HepG2 (cell line): Measurements from ENCODE around the gene RNU4-1. TPM values are rescaled to one million over a fixed set of nuclear protein-coding genes. Genes with fewer than 3 reads are reported as not detected.

ENCODE experiments used
- ATAC-seq: fragments of 200-7000 bp; cut with Tn5 transposase; 3 replicates; pipeline ENCODE4 v1.9.1; 2020; ENCODE audit warnings: mild to moderate bottlenecking, moderate library complexity
- BruUV-seq: library from RNA; stranded (reverse); fragments of 400-500 nt; replicated peaks from 2 replicates; lab custom pipeline; 2021; lab: Mats Ljungman, UMichigan
- CTCF ChIA-PET: fragments of 300-600 bp; formaldehyde crosslinking; extraction: SDS; loops from one replicate; lab custom pipeline; 2021; ENCODE audit warnings: low total read pairs, inconsistent platforms, low intra/inter-chr PET ratio; lab: Yijun Ruan, JAX
- POLR2A ChIA-PET: fragments of 350-600 bp; sonication (Branson Sonifier 250); formaldehyde crosslinking; loops from one replicate; lab custom pipeline; 2020; ENCODE audit warnings: antibody characterized with exemption, inconsistent platforms; lab: Yijun Ruan, JAX
- DNase-seq: peaks from one replicate; pipeline ENCODE4 v3.0.0-alpha.2; 2015; ENCODE audit warnings: low spot score
- FAIRE-seq: peaks from 3 replicates; lab custom pipeline; 2011; peaks lifted over from hg19 to GRCh38; lab: Jason Lieb, UNC
- H2AFZ ChIP-seq: one replicate; pipeline ENCODE4 v1.6.1; 2011; ENCODE audit warnings: low read length, inconsistent platforms
- H3K27ac ChIP-seq: fragments of 300-600 bp; 3 replicates; pipeline ENCODE4 v1.8.0; 2011; ENCODE audit warnings: mixed run types, mild to moderate bottlenecking, mixed read lengths, low read length, inconsistent platforms; ENCODE audit not compliant: insufficient read depth; ENCODE audit errors: extremely low read length
- H3K27me3 ChIP-seq, 2 experiments: fragments of 200-600 bp in 1 of 2; 2 replicates in 1 of 2; 3 replicates in 1 of 2; pipeline versions ENCODE4 v1.6.0 to v1.8.0; 2011; ENCODE audit warnings: low read length in 2 of 2, mild to moderate bottlenecking in 2 of 2, moderate library complexity in 2 of 2, inconsistent platforms in 1 of 2; ENCODE audit not compliant: insufficient read depth in 2 of 2, control insufficient read depth in 1 of 2
- H3K36me3 ChIP-seq, 2 experiments: fragments of 200-600 bp in 1 of 2; replicated peaks in 1 of 2; 2 replicates in 1 of 2; 3 replicates in 1 of 2; pipeline versions ENCODE4 v1.5.1 to v1.8.0; 2011; ENCODE audit warnings: low read length in 2 of 2, inconsistent platforms in 1 of 2; ENCODE audit not compliant: insufficient read depth in 2 of 2, control insufficient read depth in 1 of 2
- H3K4me1 ChIP-seq: 2 replicates; pipeline ENCODE4 v1.5.1; 2012; ENCODE audit warnings: low read length, inconsistent platforms; ENCODE audit not compliant: insufficient read depth
- H3K4me2 ChIP-seq: 2 replicates; pipeline ENCODE4 v1.6.0; 2011; ENCODE audit warnings: low read depth, low read length, inconsistent platforms
- H3K4me3 ChIP-seq, 3 experiments: fragments of 200-600 bp in 1 of 3; sonication (generic), shearing (Covaris generic) in 1 of 3; replicated peaks in 1 of 3; 2 replicates each; pipeline ENCODE4 v1.5.1; 2011 to 2016; ENCODE audit warnings: low read length in 3 of 3, inconsistent platforms in 2 of 3, low read depth in 2 of 3, mild to moderate bottlenecking in 2 of 3, control low read depth in 1 of 3, mixed read lengths in 1 of 3; ENCODE audit not compliant: insufficient read depth in 1 of 3
- H3K79me2 ChIP-seq: one replicate; pipeline ENCODE4 v1.6.1; 2011; ENCODE audit warnings: low read length, inconsistent platforms; ENCODE audit not compliant: insufficient read depth
- H3K9ac ChIP-seq: 2 replicates; pipeline ENCODE4 v1.6.0; 2011; ENCODE audit warnings: mild to moderate bottlenecking, low read depth, low read length, inconsistent platforms; ENCODE audit not compliant: insufficient read depth
- H3K9me3 ChIP-seq: 2 replicates; pipeline ENCODE4 v1.5.1; 2012; ENCODE audit warnings: mild to moderate bottlenecking, low read length
- H4K20me1 ChIP-seq: 2 replicates; pipeline ENCODE4 v1.6.0; 2011; ENCODE audit warnings: inconsistent platforms, mild to moderate bottlenecking, low read length, moderate library complexity; ENCODE audit not compliant: insufficient read depth
- EP300 ChIP-seq, 3 experiments: sonication (generic) in 1 of 3; formaldehyde crosslinking in 1 of 3; IDR thresholded peaks; 2 replicates each; pipeline versions ENCODE4 v1.5.1 to v1.6.1; 2011 to 2020; ENCODE audit warnings: low read depth in 2 of 3, low read length in 2 of 3, borderline replicate concordance in 1 of 3, improper control_type of control experiment in 1 of 3, mild to moderate bottlenecking in 1 of 3, missing genetic modification reagents in 1 of 3, moderate library complexity in 1 of 3
- KAT8 ChIP-seq: IDR thresholded peaks from 2 replicates; pipeline ENCODE4 v1.6.1; 2016; ENCODE audit warnings: missing genetic modification reagents, missing compliant biosample characterization
- NCOA2 ChIP-seq: sonication (generic); formaldehyde crosslinking; IDR thresholded peaks from 2 replicates; pipeline ENCODE4 v1.8.0; 2022; ENCODE audit warnings: inconsistent platforms
- NFIC ChIP-seq: IDR thresholded peaks from 2 replicates; pipeline ENCODE4 v1.6.1; 2012; ENCODE audit warnings: mild to moderate bottlenecking, low read length, inconsistent platforms
- PHF20 ChIP-seq: sonication (generic); formaldehyde crosslinking; IDR thresholded peaks from 2 replicates; pipeline ENCODE4 v1.5.0; 2020; ENCODE audit warnings: mild to moderate bottlenecking, missing genetic modification reagents
- SOX5 ChIP-seq: IDR thresholded peaks from 2 replicates; pipeline ENCODE4 v1.6.1; 2016; ENCODE audit warnings: borderline replicate concordance
- SPEN ChIP-seq: sonication (generic); formaldehyde crosslinking; IDR thresholded peaks from 2 replicates; pipeline ENCODE4 v1.5.1; 2020; ENCODE audit warnings: low read depth, mild to moderate bottlenecking, missing genetic modification reagents
- SUZ12 ChIP-seq: fragments of 150-350 bp; IDR thresholded peaks from 2 replicates; pipeline ENCODE4 v1.6.1; 2014; ENCODE audit warnings: low read depth, low read length
- TRIM24 ChIP-seq: sonication (generic); formaldehyde crosslinking; IDR thresholded peaks from 2 replicates; pipeline ENCODE4 v1.8.0; 2022; ENCODE audit warnings: mild to moderate bottlenecking, missing genetic modification reagents
- ZBTB1 ChIP-seq: sonication (generic); formaldehyde crosslinking; IDR thresholded peaks from 2 replicates; pipeline ENCODE4 v1.4.0; 2020; ENCODE audit warnings: missing genetic modification reagents, borderline replicate concordance
- ZNF350 ChIP-seq: sonication (generic); formaldehyde crosslinking; IDR thresholded peaks from 2 replicates; pipeline ENCODE4 v1.4.0; 2020; ENCODE audit warnings: mild to moderate bottlenecking, low read depth, missing genetic modification reagents, borderline replicate concordance
- ZNF558 ChIP-seq: sonication (generic); formaldehyde crosslinking; IDR thresholded peaks from 2 replicates; pipeline ENCODE4 v1.9.0; 2022; ENCODE audit warnings: mild to moderate bottlenecking, missing genetic modification reagents, borderline replicate concordance
- ZNF605 ChIP-seq: sonication (generic); formaldehyde crosslinking; IDR thresholded peaks from 2 replicates; pipeline ENCODE4 v1.8.0; 2022; ENCODE audit warnings: mild to moderate bottlenecking, missing genetic modification reagents
- ZSCAN31 ChIP-seq: sonication (generic); formaldehyde crosslinking; IDR thresholded peaks from 2 replicates; pipeline ENCODE4 v1.5.0; 2020; ENCODE audit warnings: low read depth, mild to moderate bottlenecking, missing genetic modification reagents
- WGBS: methylation state at CpG from one replicate; pipeline ENCODE4 v1.1.6; 2017; ENCODE audit warnings: low lambda C conversion rate; 5-methylcytosine and 5-hydroxymethylcytosine counted together
- in situ Hi-C: cut with HindIII; loops from 2 replicates; pipeline ENCODE4 v1.10.0; 2017; ENCODE audit warnings: low pct_unique_long_range_greater_than_20kb; ENCODE audit not compliant: extremely low pct_ligation_motif_present
- intact Hi-C: fragments of 100-400 bp; cut with micrococcal nuclease; formaldehyde crosslinking; loops from one replicate; pipeline ENCODE4 v1.10.0; 2022; ENCODE audit not compliant: unreplicated experiment
- polyA plus RNA-seq, 8 experiments: library from polyadenylated mRNA; depleted of rRNA in 3 of 8; stranded (reverse) in 7 of 8; unstranded in 1 of 8; fragments of >200 nt; fragmentation: Illumina TruSeq in 4 of 8; extraction: Trizol in 4 of 8; gene quantifications; 2 replicates each; pipeline versions ENCODE4 v1.2.1 to v1.2.3, GENCODE V29; 2011 to 2016; ENCODE audit warnings: low read depth in 4 of 8, missing spikeins in 1 of 8, mixed read lengths in 1 of 8; ENCODE audit not compliant: insufficient read depth in 1 of 8
- total RNA-seq, 5 experiments: library from RNA; depleted of rRNA; stranded (reverse); fragments of >200 nt; fragmentation: Illumina TruSeq; extraction: Trizol; gene quantifications; 2 replicates each; pipeline ENCODE4 v1.2.3, GENCODE V29; 2016; ENCODE audit warnings: low read depth in 1 of 5
- TF ChIP-seq, protein P1 (sequence below): sonication (generic); formaldehyde crosslinking; IDR thresholded peaks from 2 replicates; pipeline ENCODE4 v1.5.0; 2020; ENCODE audit warnings: mild to moderate bottlenecking, missing genetic modification reagents, borderline replicate concordance
- TF ChIP-seq, protein P2 (sequence below): IDR thresholded peaks from 2 replicates; pipeline ENCODE4 v1.6.1; 2016; ENCODE audit warnings: missing compliant biosample characterization, missing genetic modification reagents, borderline replicate concordance

The RNU4-1 gene
- total and polyA plus RNA-seq, 2 of the 13 experiments (the other 11 are each of a cell fraction or from before 2014, with no cell fraction given): 7,407 TPM; not detected in 1

DNA sequence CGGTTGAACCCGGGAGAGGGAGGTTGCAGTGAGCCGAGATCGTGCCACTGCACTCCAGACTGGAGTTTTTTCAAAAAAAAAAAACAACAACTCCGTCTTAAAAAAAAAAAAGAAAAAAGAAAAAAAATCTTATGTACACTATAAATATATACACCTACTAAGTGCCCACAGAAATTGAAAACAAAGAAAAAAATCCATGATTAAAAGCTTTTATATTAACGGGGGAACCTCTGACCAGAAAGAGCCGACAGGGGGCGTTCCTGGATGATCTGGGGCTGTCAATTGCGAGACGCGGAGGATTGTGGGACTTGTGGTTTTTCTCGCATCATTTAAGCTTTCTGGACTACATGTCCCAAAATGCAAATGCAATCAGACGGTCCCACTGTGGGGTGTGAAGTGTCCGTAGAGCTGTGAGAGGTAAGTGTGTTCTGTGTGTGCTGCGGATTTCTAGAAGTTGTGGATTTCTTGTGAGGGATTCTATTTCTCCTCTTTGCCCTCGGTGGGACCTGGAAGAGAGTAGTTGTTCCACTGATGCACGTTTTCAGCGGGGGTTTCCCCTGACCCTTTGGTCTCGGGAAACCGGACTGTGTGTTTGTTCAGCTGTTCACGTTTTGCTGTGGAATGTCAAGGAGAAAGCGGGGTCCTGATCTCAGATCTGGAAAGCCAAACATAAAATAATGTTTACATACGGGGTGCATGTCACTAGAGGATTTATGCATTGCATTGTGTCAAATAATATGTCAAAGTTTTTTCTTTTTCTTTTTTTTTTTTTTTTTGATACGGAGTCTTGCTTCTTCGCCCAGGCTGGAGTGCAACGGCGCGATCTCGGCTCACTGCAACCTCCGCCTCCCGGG lies 9.2 kb upstream of the RNU4-1 start, which contains the start of gene SIRT4:
Gene SIRT4, plus strand, starts transcription at position 360 of the 854 bp plus-strand sequence. CDS start 1,241 bp downstream, outside the sequence.
- in situ Hi-C loops: no loop called here
- ChIA-PET POLR2A (interaction anchor here (0.7 to 7.1 kb wide), 11 partner anchors 8 to 151 kb away, joined by 3 to 147 read pairs (median 15); partner anchors contain the start of genes COX6A1, PXN, RNU4-1 and RNU4-2), CTCF (interaction anchor here (1.3 kb wide), 1 partner anchor 15 kb away, joined by 5 read pairs; no protein-coding TSS in a partner anchor)
- intact Hi-C loops: no loop called here
- peak within 1 kb of the TSS; percentile 91 for H2AFZ ChIP-seq
- peak within 1 kb of the TSS; percentile 79 for H3K9ac ChIP-seq
- H3K27me3 ChIP-seq: no peaks in the 10 kb centered on the region
- H3K4me2 ChIP-seq: peak within 1 kb of the TSS; percentile 68
- H3K79me2 ChIP-seq: no peaks in the 10 kb centered on the region
- peak; percentile 93 for DNase-seq
- WGBS: 3% methylated on average over 31 of the region's 31 CpGs
- TSS peak; percentile 86 for BruUV-seq
- H3K9me3 ChIP-seq: no peaks in the 10 kb centered on the region
- FAIRE-seq: peak; percentile 99
- peak within 1 kb of the TSS; percentile 70 for H3K27ac ChIP-seq
- no peaks in the 10 kb centered on the region for H3K36me3 ChIP-seq
- H4K20me1 ChIP-seq: no peaks in the 10 kb centered on the region
- peaks cover 10% of the 10 kb centered on the region for H3K4me1 ChIP-seq
- H3K4me3 ChIP-seq: peak within 1 kb of the TSS; percentile 66 to 79 (median 71)
- ATAC-seq: peak; percentile 96
- TF ChIP-seq PHF20 (CRISPR knock-in tag): 0 out of 2 replicates have a peak, but pooled peaks have one; percentile 11
- TF ChIP-seq TRIM24 (CRISPR knock-in tag): no peak
- TF ChIP-seq ZNF558 (CRISPR knock-in tag): no peak; the same call in 1 of the 2 replicates
- TF ChIP-seq, protein P1, sequence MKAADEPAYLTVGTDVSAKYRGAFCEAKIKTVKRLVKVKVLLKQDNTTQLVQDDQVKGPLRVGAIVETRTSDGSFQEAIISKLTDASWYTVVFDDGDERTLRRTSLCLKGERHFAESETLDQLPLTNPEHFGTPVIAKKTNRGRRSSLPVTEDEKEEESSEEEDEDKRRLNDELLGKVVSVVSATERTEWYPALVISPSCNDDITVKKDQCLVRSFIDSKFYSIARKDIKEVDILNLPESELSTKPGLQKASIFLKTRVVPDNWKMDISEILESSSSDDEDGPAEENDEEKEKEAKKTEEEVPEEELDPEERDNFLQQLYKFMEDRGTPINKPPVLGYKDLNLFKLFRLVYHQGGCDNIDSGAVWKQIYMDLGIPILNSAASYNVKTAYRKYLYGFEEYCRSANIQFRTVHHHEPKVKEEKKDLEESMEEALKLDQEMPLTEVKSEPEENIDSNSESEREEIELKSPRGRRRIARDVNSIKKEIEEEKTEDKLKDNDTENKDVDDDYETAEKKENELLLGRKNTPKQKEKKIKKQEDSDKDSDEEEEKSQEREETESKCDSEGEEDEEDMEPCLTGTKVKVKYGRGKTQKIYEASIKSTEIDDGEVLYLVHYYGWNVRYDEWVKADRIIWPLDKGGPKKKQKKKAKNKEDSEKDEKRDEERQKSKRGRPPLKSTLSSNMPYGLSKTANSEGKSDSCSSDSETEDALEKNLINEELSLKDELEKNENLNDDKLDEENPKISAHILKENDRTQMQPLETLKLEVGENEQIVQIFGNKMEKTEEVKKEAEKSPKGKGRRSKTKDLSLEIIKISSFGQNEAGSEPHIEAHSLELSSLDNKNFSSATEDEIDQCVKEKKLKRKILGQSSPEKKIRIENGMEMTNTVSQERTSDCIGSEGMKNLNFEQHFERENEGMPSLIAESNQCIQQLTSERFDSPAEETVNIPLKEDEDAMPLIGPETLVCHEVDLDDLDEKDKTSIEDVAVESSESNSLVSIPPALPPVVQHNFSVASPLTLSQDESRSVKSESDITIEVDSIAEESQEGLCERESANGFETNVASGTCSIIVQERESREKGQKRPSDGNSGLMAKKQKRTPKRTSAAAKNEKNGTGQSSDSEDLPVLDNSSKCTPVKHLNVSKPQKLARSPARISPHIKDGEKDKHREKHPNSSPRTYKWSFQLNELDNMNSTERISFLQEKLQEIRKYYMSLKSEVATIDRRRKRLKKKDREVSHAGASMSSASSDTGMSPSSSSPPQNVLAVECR (CRISPR knock-in tag): peak; percentile 82
- TF ChIP-seq SPEN (CRISPR knock-in tag): 0 out of 2 replicates have a peak, but pooled peaks have one; percentile 24
- peak; percentile 61; the same call in 1 of the 2 replicates for TF ChIP-seq NFIC
- peak; percentile 74 for TF ChIP-seq ZNF605 (CRISPR knock-in tag)
- TF ChIP-seq ZNF350 (CRISPR knock-in tag): peak; percentile 66; the same call in 1 of the 2 replicates
- TF ChIP-seq, protein P2, sequence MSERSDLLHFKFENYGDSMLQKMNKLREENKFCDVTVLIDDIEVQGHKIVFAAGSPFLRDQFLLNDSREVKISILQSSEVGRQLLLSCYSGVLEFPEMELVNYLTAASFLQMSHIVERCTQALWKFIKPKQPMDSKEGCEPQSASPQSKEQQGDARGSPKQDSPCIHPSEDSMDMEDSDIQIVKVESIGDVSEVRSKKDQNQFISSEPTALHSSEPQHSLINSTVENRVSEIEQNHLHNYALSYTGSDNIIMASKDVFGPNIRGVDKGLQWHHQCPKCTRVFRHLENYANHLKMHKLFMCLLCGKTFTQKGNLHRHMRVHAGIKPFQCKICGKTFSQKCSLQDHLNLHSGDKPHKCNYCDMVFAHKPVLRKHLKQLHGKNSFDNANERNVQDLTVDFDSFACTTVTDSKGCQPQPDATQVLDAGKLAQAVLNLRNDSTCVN: 0 out of 2 replicates have a peak, but pooled peaks have one; percentile 31
- TF ChIP-seq NCOA2 (CRISPR knock-in tag): 0 out of 2 replicates have a peak, but pooled peaks have one; percentile 34
- peak; percentile 75 for TF ChIP-seq SUZ12
- TF ChIP-seq EP300 (IDR thresholded peaks at IDR 0.05; ENCODE audit: low read depth in 2 of 2, low read length in 2 of 2): 0 out of 4 replicates have a peak, but pooled peaks of 1 of the 2 experiments have one; percentile 12
- TF ChIP-seq EP300 (CRISPR knock-in tag; IDR thresholded peaks at IDR 0.05; ENCODE audit: borderline replicate concordance): 0 out of 2 replicates have a peak, but pooled peaks have one; percentile 25
- TF ChIP-seq KAT8: peak; percentile 62; the same call in 1 of the 2 replicates
- TF ChIP-seq SOX5: peak; percentile 22; the same call in 1 of the 2 replicates
- TF ChIP-seq ZBTB1: no peak
- 0 out of 2 replicates have a peak, but pooled peaks have one; percentile 20 for TF ChIP-seq ZSCAN31
